ENCODE measurements around the gene TEAD1.

DNA sequence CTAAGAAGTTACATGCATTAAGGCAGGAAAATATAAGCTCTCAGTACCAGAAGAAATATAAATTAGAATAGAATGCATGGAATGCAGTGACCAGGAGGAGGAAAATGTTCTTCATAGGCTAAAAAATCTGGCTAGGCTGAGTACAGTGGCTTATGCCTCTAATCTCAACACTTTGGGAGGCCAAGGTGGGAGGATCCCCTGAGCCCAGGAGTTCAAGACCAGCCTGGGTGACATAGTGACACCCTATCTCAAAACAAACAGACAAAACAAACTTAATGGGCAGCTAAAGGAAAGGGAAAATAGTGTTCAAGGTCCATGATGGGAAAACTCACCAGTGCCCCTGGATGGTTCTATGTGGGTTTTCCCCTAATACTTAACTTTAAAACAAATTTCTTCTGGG is 256.6 kb downstream of the TEAD1 start:
- TF ChIP-seq, protein P1, sequence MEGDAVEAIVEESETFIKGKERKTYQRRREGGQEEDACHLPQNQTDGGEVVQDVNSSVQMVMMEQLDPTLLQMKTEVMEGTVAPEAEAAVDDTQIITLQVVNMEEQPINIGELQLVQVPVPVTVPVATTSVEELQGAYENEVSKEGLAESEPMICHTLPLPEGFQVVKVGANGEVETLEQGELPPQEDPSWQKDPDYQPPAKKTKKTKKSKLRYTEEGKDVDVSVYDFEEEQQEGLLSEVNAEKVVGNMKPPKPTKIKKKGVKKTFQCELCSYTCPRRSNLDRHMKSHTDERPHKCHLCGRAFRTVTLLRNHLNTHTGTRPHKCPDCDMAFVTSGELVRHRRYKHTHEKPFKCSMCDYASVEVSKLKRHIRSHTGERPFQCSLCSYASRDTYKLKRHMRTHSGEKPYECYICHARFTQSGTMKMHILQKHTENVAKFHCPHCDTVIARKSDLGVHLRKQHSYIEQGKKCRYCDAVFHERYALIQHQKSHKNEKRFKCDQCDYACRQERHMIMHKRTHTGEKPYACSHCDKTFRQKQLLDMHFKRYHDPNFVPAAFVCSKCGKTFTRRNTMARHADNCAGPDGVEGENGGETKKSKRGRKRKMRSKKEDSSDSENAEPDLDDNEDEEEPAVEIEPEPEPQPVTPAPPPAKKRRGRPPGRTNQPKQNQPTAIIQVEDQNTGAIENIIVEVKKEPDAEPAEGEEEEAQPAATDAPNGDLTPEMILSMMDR (IDR thresholded peaks at IDR 0.05), result no peak
- TF ChIP-seq POLR2AphosphoS5 (IDR thresholded peaks at IDR 0.05; ENCODE audit: low read depth, low read length), result no peak
- TF ChIP-seq, protein P2, sequence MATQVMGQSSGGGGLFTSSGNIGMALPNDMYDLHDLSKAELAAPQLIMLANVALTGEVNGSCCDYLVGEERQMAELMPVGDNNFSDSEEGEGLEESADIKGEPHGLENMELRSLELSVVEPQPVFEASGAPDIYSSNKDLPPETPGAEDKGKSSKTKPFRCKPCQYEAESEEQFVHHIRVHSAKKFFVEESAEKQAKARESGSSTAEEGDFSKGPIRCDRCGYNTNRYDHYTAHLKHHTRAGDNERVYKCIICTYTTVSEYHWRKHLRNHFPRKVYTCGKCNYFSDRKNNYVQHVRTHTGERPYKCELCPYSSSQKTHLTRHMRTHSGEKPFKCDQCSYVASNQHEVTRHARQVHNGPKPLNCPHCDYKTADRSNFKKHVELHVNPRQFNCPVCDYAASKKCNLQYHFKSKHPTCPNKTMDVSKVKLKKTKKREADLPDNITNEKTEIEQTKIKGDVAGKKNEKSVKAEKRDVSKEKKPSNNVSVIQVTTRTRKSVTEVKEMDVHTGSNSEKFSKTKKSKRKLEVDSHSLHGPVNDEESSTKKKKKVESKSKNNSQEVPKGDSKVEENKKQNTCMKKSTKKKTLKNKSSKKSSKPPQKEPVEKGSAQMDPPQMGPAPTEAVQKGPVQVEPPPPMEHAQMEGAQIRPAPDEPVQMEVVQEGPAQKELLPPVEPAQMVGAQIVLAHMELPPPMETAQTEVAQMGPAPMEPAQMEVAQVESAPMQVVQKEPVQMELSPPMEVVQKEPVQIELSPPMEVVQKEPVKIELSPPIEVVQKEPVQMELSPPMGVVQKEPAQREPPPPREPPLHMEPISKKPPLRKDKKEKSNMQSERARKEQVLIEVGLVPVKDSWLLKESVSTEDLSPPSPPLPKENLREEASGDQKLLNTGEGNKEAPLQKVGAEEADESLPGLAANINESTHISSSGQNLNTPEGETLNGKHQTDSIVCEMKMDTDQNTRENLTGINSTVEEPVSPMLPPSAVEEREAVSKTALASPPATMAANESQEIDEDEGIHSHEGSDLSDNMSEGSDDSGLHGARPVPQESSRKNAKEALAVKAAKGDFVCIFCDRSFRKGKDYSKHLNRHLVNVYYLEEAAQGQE (IDR thresholded peaks at IDR 0.05; ENCODE audit: insufficient read depth in 1 of 2, low read depth in 2 of 2, low read length in 1 of 2), result no peak
